Uterus (tissue), 2 donors: ENCODE results near the gene NACC2.
A peak's percentile ranks its signal among the peaks of the same experiment; 100 is the strongest.

ENCODE experiments used
- POLR2A ChIP-seq, 2 donors: fragments of 450-650 bp; IDR thresholded peaks; one replicate each; pipeline ENCODE4 v1.6.1; 2016; ENCODE audit warnings: antibody characterized with exemption in 2 of 2, mild to moderate bottlenecking in 1 of 2, moderate library complexity in 1 of 2
- TF ChIP-seq, protein P1 (sequence below), 4 experiments: fragments of 200-600 bp in 2 of 4; fragments of 450-650 bp in 2 of 4; sonication (generic) in 2 of 4; IDR thresholded peaks; one replicate each; pipeline ENCODE4 v1.5.1; 2016 to 2019; ENCODE audit warnings: antibody characterized with exemption in 4 of 4, mild to moderate bottlenecking in 2 of 4, moderate library complexity in 1 of 4

DNA sequence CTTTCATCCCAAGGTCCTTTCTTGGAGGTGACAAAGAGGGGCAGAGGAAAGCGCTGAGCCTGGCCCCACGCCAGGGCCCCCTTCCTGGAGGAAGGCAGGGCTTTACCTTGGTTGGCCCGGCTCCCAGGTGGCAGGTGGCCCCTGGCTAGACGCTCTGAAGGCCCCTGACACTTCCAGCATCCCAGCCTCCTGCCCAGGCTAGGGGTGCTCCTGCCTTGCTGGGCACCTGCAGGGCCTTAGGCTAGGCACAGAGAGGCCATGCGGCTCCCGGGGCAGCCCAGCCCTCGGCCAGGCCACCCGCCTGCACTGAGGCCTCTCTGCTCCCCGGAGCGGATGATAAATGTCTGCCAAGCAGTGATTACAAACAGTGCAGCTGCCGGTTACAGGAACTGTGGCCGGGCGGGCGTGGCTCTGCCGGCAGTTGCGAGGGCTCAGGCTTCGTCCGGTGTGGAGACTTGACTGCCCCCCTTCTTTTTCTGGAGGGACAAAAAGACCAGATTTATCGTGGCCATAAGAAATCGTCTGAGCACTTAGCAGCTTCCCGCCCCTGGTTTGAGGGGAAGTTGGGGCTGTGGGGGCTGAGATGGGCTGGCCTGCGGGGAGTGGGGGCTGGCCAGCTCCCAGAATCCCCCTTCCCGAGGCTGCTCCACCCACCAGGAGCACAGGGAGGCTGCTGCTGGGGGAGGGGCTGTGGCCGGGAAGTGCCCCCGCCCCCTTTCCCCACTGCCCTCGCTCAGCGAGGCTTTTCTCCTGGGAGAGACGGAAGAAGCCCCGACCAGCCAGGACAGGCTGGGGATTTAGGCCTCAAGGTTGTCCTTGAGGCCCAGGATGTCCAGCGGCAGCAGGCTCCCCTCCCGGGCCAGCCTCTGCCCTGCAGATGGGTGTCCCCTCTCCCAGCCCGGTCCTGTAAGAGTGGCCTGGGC lies 102.3 kb downstream of the NACC2 start:
- TF ChIP-seq, protein P1, sequence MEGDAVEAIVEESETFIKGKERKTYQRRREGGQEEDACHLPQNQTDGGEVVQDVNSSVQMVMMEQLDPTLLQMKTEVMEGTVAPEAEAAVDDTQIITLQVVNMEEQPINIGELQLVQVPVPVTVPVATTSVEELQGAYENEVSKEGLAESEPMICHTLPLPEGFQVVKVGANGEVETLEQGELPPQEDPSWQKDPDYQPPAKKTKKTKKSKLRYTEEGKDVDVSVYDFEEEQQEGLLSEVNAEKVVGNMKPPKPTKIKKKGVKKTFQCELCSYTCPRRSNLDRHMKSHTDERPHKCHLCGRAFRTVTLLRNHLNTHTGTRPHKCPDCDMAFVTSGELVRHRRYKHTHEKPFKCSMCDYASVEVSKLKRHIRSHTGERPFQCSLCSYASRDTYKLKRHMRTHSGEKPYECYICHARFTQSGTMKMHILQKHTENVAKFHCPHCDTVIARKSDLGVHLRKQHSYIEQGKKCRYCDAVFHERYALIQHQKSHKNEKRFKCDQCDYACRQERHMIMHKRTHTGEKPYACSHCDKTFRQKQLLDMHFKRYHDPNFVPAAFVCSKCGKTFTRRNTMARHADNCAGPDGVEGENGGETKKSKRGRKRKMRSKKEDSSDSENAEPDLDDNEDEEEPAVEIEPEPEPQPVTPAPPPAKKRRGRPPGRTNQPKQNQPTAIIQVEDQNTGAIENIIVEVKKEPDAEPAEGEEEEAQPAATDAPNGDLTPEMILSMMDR (IDR thresholded peaks at IDR 0.05) = no peak
- peak in 1 of 2 donors; percentile 36 for TF ChIP-seq POLR2A (IDR thresholded peaks at IDR 0.05)
